Subcutaneous adipose tissue (tissue), 4 donors: ENCODE results near the gene GRIA3. TPM values are rescaled to one million over a fixed set of nuclear protein-coding genes. Genes with fewer than 3 reads are reported as not detected.

ENCODE experiments used
- CTCF ChIP-seq: fragments of 450-650 bp; IDR thresholded peaks from one replicate; pipeline ENCODE4 v1.5.1; 2016; ENCODE audit warnings: low read depth, mild to moderate bottlenecking, control low read depth, antibody characterized with exemption, moderate library complexity
- total RNA-seq, 4 donors: library from RNA; depleted of rRNA; stranded (reverse); fragments of >200 nt; gene quantifications; one replicate each; pipeline ENCODE4 v1.1.0, GENCODE V29; 2016

Gene GRIA3
- total RNA-seq, 4 donors from 2014 or later = 0.19 to 1.9 (median 1.2) TPM

GRCh38 chrX:123190096-123190495 is 6.0 kb downstream of the GRIA3 start:
- TF ChIP-seq CTCF = no peak

- no peak for TF ChIP-seq CTCF
Measured at GRCh38 chrX:123193101-123193500, 9.0 kb downstream of the GRIA3 start.

GRCh38 chrX:123199338-123199737 is 15.3 kb downstream of the GRIA3 start:
- no peak for TF ChIP-seq CTCF

- TF ChIP-seq CTCF = no peak
Measured at GRCh38 chrX:123201720-123202119, 17.6 kb downstream of the GRIA3 start.

GRCh38 chrX:123202523-123202922 is 18.4 kb downstream of the GRIA3 start:
- TF ChIP-seq CTCF = no peak

GRCh38 chrX:123203772-123204171 is 19.7 kb downstream of the GRIA3 start:
- TF ChIP-seq CTCF = no peak

GRCh38 chrX:123206176-123206575 is 22.1 kb downstream of the GRIA3 start:
- TF ChIP-seq CTCF = no peak
